K562 (cell line): ENCODE data around the gene MPPED1. TPM values are rescaled to one million over a fixed set of nuclear protein-coding genes. Genes with fewer than 3 reads are reported as not detected.

ENCODE experiments used
- ATAC-seq: fragments of 200-7000 bp; cut with Tn5 transposase; 3 replicates; pipeline ENCODE4 v1.9.1; 2020; ENCODE audit warnings: moderate library complexity
- BruUV-seq: library from RNA; stranded (reverse); fragments of 400-500 nt; replicated peaks from 2 replicates; lab custom pipeline; 2021; lab: Mats Ljungman, UMichigan
- CTCF ChIA-PET: fragments of 300-600 bp; formaldehyde crosslinking; extraction: SDS; loops from one replicate; lab custom pipeline; 2021; ENCODE audit warnings: low intra/inter-chr PET ratio; lab: Yijun Ruan, JAX
- POLR2A ChIA-PET: fragments of 300-600, 350-650 bp; sonication (Branson Sonifier 250); formaldehyde crosslinking; extraction: SDS; loops from one replicate; lab custom pipeline; 2021; ENCODE audit warnings: antibody characterized with exemption, inconsistent platforms; lab: Yijun Ruan, JAX
- DNase-seq, 4 experiments: peaks; one replicate each; pipeline versions ENCODE4 v3.0.0 to v3.0.0-alpha.2; 2011 to 2018; ENCODE audit warnings: low spot score in 3 of 4, mixed read lengths in 3 of 4; ENCODE audit errors: extremely low read depth in 1 of 4
- FAIRE-seq: peaks from 2 replicates; lab custom pipeline; 2011; peaks lifted over from hg19 to GRCh38; lab: Jason Lieb, UNC
- H2AFZ ChIP-seq: 2 replicates; pipeline ENCODE4 v1.6.0; 2011; ENCODE audit warnings: low read depth, low read length, control low read depth, inconsistent platforms
- H3K27ac ChIP-seq: fragments of 200-600 bp; 3 replicates; pipeline ENCODE4 v1.8.0; 2011; ENCODE audit warnings: low read depth, mild to moderate bottlenecking, control low read depth, inconsistent platforms, low read length, moderate library complexity, mixed read lengths; ENCODE audit errors: extremely low read depth
- H3K27me3 ChIP-seq, 2 experiments: fragments of 300-600 bp in 1 of 2; 2 replicates in 1 of 2; 3 replicates in 1 of 2; pipeline versions ENCODE4 v1.6.0 to v1.8.0; 2011; ENCODE audit warnings: inconsistent platforms in 2 of 2, low read length in 2 of 2, mild to moderate bottlenecking in 1 of 2, mixed read lengths in 1 of 2, moderate library complexity in 1 of 2; ENCODE audit not compliant: control insufficient read depth in 2 of 2, insufficient read depth in 2 of 2
- H3K36me3 ChIP-seq: fragments of 300-600 bp; 3 replicates; pipeline ENCODE4 v1.8.0; 2011; ENCODE audit warnings: mild to moderate bottlenecking, low read length, inconsistent platforms; ENCODE audit not compliant: control insufficient read depth, insufficient read depth
- H3K4me1 ChIP-seq, 2 experiments: fragments of 200-600 bp in 1 of 2; replicated peaks in 1 of 2; 2 replicates in 1 of 2; 3 replicates in 1 of 2; pipeline versions ENCODE4 v1.5.1 to v1.8.0; 2011; ENCODE audit warnings: inconsistent platforms in 2 of 2, low read length in 2 of 2, mild to moderate bottlenecking in 1 of 2, mixed read lengths in 1 of 2, moderate library complexity in 1 of 2; ENCODE audit not compliant: control insufficient read depth in 2 of 2, insufficient read depth in 2 of 2
- H3K4me2 ChIP-seq: 2 replicates; pipeline ENCODE4 v1.6.1; 2011; ENCODE audit warnings: low read length, control low read depth, inconsistent platforms, mixed read lengths; ENCODE audit not compliant: insufficient read depth
- H3K4me3 ChIP-seq: fragments of 200-600 bp; sonication (generic), shearing (Covaris generic); 2 replicates; pipeline ENCODE4 v1.5.1; 2016; ENCODE audit warnings: control low read depth, inconsistent platforms
- H3K79me2 ChIP-seq: fragments of 200-600 bp; 3 replicates; pipeline ENCODE4 v1.8.0; 2011; ENCODE audit warnings: low read length, inconsistent platforms; ENCODE audit not compliant: control insufficient read depth, insufficient read depth
- H3K9ac ChIP-seq, 2 experiments: 2 replicates each; pipeline versions ENCODE4 v1.6.0 to v1.6.1; 2011; ENCODE audit warnings: low read depth in 2 of 2, low read length in 2 of 2, control low read depth in 1 of 2, inconsistent platforms in 1 of 2, mild to moderate bottlenecking in 1 of 2, mixed read lengths in 1 of 2; ENCODE audit not compliant: insufficient read depth in 1 of 2
- H3K9me1 ChIP-seq: one replicate; pipeline ENCODE4 v1.6.0; 2011; ENCODE audit warnings: inconsistent platforms, mild to moderate bottlenecking, low read length, moderate library complexity; ENCODE audit not compliant: control insufficient read depth, insufficient read depth
- H3K9me3 ChIP-seq: replicated peaks from 2 replicates; pipeline ENCODE4 v1.5.1; 2011; ENCODE audit warnings: low read depth, low read length, inconsistent platforms; ENCODE audit not compliant: control insufficient read depth, insufficient read depth
- H4K20me1 ChIP-seq: replicated peaks from 2 replicates; pipeline ENCODE4 v1.6.1; 2011; ENCODE audit warnings: low read length, inconsistent platforms, mixed read lengths; ENCODE audit not compliant: control insufficient read depth, insufficient read depth
- HDAC3 ChIP-seq: fragments of 450-650 bp; IDR thresholded peaks from 2 replicates; pipeline ENCODE4 v1.6.1; 2018; ENCODE audit warnings: borderline replicate concordance, mild to moderate bottlenecking, moderate library complexity; ENCODE audit not compliant: partially characterized antibody
- RAD51 ChIP-seq: fragments of 450-650 bp; IDR thresholded peaks from 2 replicates; pipeline ENCODE4 v1.7.1; 2016; ENCODE audit warnings: low read depth, mild to moderate bottlenecking, borderline replicate concordance
- RFX1 ChIP-seq: fragments of 450-650 bp; IDR thresholded peaks from 2 replicates; pipeline ENCODE4 v1.6.1; 2016; ENCODE audit warnings: mild to moderate bottlenecking, moderate library complexity
- THRA ChIP-seq: fragments of 450-650 bp; IDR thresholded peaks from 2 replicates; pipeline ENCODE4 v1.6.1; 2017; ENCODE audit warnings: mild to moderate bottlenecking, moderate library complexity
- ZNF583 ChIP-seq: fragments of 250-450 bp; sonication (Bioruptor Pico); IDR thresholded peaks from 2 replicates; pipeline ENCODE4 v1.4.0; 2020
- WGBS: fragments of 100-300 bp; shearing (Covaris generic); methylation state at CpG from one replicate; pipeline ENCODE4 v1.1.6; 2016; ENCODE audit warnings: low coverage, mixed read lengths; ENCODE audit not compliant: insufficient coverage; ENCODE audit errors: missing lambda C conversion rate; 5-methylcytosine and 5-hydroxymethylcytosine counted together
- in situ Hi-C: fragments of 300-500 bp; cut with MboI; formaldehyde crosslinking; loops from 4 replicates; pipeline ENCODE4 v1.15.0; 2018; ENCODE audit warnings: inconsistent platforms, mixed read lengths
- intact Hi-C: fragments of 100-400 bp; cut with micrococcal nuclease; formaldehyde crosslinking; loops from 2 replicates; pipeline ENCODE4 v1.14.2; 2022
- polyA plus RNA-seq, 8 experiments: library from polyadenylated mRNA; depleted of rRNA in 4 of 8; stranded (reverse) in 5 of 8; unstranded in 3 of 8; fragments of >200 nt; fragmentation: Nextera tagmentation in 2 of 8; fragmentation: Illumina TruSeq in 1 of 8; extraction: Ambion mirVana in 2 of 8; extraction: Trizol in 1 of 8; gene quantifications; 2 replicates each; pipeline versions ENCODE4 v1.2.1 to v1.2.3, GENCODE V29; 2011 to 2014; ENCODE audit warnings: inconsistent platforms in 1 of 8, missing spikeins in 1 of 8
- total RNA-seq, 7 experiments: library from RNA; depleted of rRNA in 6 of 7; stranded (reverse); fragments of >200 nt in 6 of 7; fragmentation: Illumina TruSeq in 2 of 7; extraction: Trizol in 2 of 7; gene quantifications; 2 replicates each; pipeline versions ENCODE4 v1.2.1 to v1.2.3, GENCODE V29; 2011 to 2021; ENCODE audit warnings: low replicate concordance in 1 of 7

The MPPED1 gene
- total and polyA plus RNA-seq, 9 of the 15 experiments (the other 6 are each of a cell fraction or from before 2014, with no cell fraction given) = not detected

GRCh38 chr22:43487311-43488030, 75.7 kb downstream of the MPPED1 start (continued):
- TF ChIP-seq ZNF583 (CRISPR knock-in tag) (no peak), THRA (no peak)

GRCh38 chr22:43488031-43488866, 76.4 kb downstream of the MPPED1 start:
- WGBS = under 1% methylated on average over 17 of the region's 26 CpGs
- Histone ChIP-seq H3K4me2 (no peak overlapping the region), H4K20me1 (no peaks in the 10 kb centered on the region; the same call in 1 of the 2 replicates), H3K9ac (no peak overlapping the region; a peak in 1 of 4 replicates), H3K9me1 (no peaks in the 10 kb centered on the region), H3K79me2 (no peaks in the 10 kb centered on the region), H3K27ac (no peak overlapping the region), H3K4me1 (no peaks in the 10 kb centered on the region), H3K27me3 (peaks cover 0 to 7% of the 10 kb centered on the region in 2 experiments; a peak in 2 of 5 replicates), H2AFZ (no peak overlapping the region), H3K9me3 (no peaks in the 10 kb centered on the region), H3K4me3 (no peak overlapping the region), H3K36me3 (no peaks in the 10 kb centered on the region)
- no TSS peak for BruUV-seq
- ATAC-seq (no peak), DNase-seq (no peak), FAIRE-seq (no peak)
- intact Hi-C loops = no loop called here
- ChIA-PET POLR2A (interaction anchor here (0.6 kb wide), 1 partner anchor 23 kb away, joined by 4 read pairs; no protein-coding TSS in a partner anchor), CTCF (no interaction called here)
- peak; percentile 79 for TF ChIP-seq RFX1
- no peak for TF ChIP-seq RAD51
- TF ChIP-seq HDAC3 = no peak
- in situ Hi-C loops = no loop called here
